ENCODE data around the gene ALOX15B. TPM values are rescaled to one million over a fixed set of nuclear protein-coding genes. Genes with fewer than 3 reads are reported as not detected.
A peak's percentile ranks its signal among the peaks of the same experiment; 100 is the strongest.
"Not testable (repeated sequence)": the region's sequence is repeated elsewhere in the genome, so short reads cannot be mapped to it uniquely, and the experiment has no call there.

Gene ALOX15B
- total RNA-seq, 1 donor from 2014 or later, result 2.2 TPM

DNA sequence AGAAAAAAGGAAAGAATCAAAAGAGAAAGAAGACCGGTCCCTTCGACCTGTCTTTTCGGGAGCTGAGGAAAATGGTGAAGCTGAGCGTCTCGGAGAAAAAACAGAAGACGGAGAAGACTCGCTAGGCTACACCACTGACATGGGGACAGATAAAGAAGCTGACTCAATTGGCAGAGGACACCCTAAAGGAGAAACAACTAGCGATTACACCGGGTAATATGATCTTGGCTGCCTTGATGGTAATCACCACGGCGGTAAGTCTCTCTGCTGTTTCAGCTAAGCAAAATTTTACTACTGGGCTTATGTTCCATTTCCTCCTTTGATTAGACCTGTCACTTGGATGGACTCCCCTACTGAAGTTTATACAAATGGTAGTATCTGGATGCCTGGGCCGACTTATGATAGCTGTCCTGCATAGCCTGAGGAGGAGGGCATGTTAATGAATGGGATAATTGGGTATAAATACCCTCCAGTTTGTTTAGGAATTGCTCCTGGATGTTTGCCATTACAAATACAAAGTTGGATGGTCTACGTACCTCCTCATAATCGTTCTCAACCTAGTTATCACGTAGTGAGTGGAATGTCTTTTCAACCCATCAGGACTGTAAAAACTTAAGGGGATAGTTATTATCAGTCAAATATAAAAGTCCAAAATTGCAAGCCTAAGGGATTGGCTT, 24.1 kb downstream of the ALOX15B start:
- DNase-seq, result no peak

- DNase-seq, result no peak
Observed at GRCh38 chr17:8063761-8064534, 25.1 kb downstream of the ALOX15B start.

DNA sequence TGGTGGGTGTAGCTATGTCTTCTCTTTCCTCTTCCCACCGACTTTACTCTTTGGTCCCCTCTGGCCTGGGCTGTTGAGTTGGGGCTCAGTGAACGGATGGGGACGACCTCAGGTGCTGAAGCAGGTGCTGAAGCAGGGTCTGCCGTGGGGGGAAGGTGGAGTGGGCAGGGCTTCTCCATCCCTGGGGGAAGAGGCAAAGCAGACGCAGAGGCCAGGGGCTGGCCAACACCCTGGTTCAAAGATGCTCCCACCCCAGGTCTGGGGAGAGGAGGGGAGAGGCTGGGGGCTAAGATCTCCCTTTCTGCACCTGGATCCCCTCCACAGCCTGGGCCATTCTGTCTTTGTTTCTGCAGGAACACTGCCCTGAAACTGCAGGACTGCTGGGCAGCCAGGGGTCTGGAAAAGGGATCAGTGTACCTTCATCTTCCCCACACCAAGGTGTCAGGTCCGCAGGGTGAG, 25.7 kb downstream of the ALOX15B start:
- DNase-seq, result no peak

DNA sequence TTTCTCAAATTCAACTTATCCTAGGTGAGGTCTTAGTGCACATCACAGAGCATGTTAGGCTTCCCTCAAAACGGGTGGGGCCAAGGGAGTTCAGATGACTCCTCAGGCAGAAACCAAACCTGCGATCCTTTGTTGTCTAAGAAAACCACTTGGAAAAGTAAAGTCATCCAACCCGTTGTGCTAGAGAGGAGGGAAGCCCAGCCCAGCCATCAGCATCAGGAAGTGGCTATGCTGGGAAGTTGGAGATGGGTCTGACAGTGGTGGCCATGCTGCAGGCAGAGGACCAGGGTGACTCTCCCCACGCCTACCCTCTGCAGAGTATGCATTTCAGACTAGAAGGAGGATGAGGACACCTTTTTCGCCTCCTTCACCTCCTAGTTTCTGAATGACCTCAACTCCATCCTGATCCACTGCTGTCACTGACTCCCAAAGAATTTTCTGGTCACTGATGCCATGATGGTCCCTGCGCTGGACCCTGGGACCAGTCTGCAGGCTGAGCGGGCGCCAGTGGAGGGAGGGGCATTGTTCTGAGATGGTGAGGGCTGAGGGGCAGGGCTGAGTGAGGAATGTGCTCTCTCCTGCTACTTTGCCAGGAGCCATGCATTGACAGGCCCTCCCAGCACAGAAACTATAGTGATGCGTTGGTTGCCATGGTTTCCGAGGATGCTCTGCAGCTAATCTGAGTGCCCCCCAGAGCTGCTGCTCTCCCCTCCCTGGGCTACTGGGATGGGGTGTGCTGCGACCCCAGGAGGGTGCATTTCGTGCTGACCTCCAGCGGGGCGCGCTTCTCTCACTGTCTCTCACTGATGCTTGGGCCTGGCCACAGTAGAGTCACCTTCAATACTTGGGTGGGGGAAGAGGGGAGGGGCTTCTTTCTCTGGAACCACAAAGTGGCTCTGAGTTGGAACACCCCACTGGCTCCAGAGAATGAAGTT, 28.2 kb downstream of the ALOX15B start:
- no peak for DNase-seq

DNA sequence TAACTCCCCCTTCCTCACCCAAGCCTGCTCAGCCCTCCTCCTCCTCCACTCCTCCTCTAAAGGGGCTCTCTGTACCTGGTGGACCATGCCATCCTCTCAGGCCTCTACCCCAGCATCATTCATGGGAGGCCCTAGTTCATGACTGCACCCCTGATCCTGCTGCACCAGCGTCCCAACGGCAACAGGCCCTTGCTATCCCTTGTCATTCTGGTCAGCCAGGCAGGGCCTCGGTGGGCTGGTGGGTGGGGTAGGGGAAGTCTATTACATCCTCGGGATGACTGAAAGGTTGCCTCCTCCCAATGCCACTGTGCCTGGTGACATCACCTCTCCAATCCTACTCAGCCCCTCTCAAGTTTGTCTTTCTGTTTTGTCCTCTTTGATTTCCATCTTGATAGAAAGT, 28.9 kb downstream of the ALOX15B start:
- DNase-seq, result no peak

DNA sequence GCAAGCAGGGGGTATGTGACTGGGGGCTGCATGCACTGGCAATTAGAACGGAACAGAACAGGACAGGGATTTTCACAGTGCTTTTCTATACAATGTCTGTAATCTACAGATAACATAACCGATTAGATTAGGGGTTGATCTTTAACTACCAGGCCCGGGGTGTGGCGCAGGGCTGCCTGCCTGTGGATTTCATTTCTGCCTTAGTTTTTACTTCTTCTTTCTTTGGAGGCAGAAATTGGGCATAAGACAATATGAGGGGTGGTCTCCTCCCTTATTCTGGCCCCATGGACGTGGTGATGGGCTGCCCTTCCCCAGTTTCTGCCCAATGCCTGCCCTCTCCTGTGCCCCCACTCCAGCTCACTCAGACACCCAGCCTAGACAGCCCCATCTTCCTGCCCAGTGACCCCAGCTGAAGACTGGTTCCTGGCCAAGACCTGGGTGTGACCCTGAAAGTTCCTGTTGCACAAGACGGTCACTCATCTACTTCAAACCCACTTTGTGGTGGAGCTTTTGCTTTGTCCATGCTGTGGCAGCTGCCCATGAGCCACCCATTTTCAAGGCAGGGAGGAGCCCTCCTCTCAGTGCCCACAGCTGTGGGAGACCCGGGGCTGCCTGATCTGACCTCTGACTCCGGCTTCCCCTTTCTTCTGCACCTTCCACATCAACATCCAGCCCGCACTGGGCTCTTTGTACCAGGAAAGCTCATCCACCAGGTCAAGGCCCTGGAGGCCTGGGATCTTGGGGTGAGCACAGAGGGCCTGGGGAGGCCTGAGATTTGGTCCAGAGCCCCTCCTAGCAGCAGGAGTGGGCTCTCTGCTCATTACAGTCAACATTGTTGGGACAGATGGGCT, 30.1 kb downstream of the ALOX15B start:
- no peak for DNase-seq

- no peak for DNase-seq
Observed at GRCh38 chr17:8069587-8069860, 30.7 kb downstream of the ALOX15B start.

- DNase-seq, result no peak
Observed at GRCh38 chr17:8071496-8071895, 32.6 kb downstream of the ALOX15B start.

DNA sequence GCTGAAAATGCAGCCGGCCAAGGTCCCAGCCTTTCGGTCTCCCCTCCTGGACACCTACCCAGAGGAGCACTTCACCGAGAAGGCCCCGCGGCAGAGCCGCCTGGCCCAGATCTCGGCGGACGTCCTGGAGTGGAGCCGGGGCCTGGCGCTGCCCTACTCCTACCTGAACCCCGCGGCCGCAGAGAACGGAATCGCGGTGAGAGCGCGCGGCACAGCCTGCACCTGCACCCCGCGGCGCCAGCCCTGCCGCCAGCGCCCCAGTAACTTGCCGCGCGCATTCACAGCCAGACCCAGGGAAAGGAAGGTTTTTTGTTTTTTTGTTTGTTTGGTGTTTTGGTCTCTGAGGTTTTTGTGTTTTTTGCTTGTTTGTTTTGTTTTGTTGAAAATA, 33.5 kb downstream of the ALOX15B start:
- DNase-seq, result no peak

GRCh38 chr17:8072729-8073461, 34.0 kb downstream of the ALOX15B start:
- DNase-seq, result peak; percentile 40

- peak; percentile 69 for DNase-seq
Observed at GRCh38 chr17:8073627-8074484, 35.0 kb downstream of the ALOX15B start.

- no peak for DNase-seq
Observed at GRCh38 chr17:8074554-8074953, 35.7 kb downstream of the ALOX15B start.

DNA sequence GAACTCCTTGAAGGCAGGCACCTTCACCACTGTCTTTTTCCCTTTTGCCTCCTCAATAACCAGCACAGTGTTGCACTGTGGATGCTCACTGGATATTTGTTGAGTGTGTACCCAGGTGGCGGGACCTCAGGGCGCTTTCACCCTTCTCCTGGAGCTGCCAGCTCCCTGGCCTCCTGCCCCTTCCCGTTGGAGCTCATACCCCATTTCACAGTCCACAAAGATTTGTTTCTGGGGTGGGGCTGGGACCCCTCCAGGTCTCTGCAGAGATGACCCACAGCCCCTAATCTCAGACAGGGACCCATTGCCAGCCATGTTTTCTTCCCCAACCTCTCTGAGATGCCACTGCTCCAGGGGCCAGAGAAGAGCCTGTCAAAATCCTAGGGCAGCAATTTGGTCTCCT, 36.2 kb downstream of the ALOX15B start:
- DNase-seq, result no peak

GRCh38 chr17:8075574-8076342, 36.9 kb downstream of the ALOX15B start:
- no peak for DNase-seq

- no peak for DNase-seq
Observed at GRCh38 chr17:8076502-8077266, 37.8 kb downstream of the ALOX15B start.

GRCh38 chr17:8077939-8078338, 39.1 kb downstream of the ALOX15B start:
- not testable (repeated sequence) for DNase-seq

GRCh38 chr17:8079291-8080207, 40.7 kb downstream of the ALOX15B start:
- peak; percentile 82 for DNase-seq
